Neural cell (in vitro differentiated cells): ENCODE data around the gene PSME3IP1. TPM values are rescaled to one million over a fixed set of nuclear protein-coding genes. Genes with fewer than 3 reads are reported as not detected.
"Not testable (repeated sequence)": the region's sequence is repeated elsewhere in the genome, so short reads cannot be mapped to it uniquely, and the experiment has no call there.

Experiments used
- H2AFZ ChIP-seq: fragments of 200-600, 300-800 bp; sonication (generic), shearing (Covaris generic); 2 replicates; pipeline ENCODE4 v1.6.0; 2014; ENCODE audit warnings: low read depth, mild to moderate bottlenecking, antibody characterized with exemption, low read length, moderate library complexity
- H3F3A ChIP-seq: fragments of 200-600 bp; shearing (Covaris generic); 2 replicates; pipeline ENCODE4 v1.6.1; 2016; ENCODE audit warnings: mild to moderate bottlenecking, moderate library complexity, mixed read lengths, antibody characterized with exemption, low read length; ENCODE audit not compliant: insufficient read depth, poor library complexity, severe bottlenecking
- H3K27ac ChIP-seq: fragments of 200-600, 300-800 bp; sonication (generic), shearing (Covaris generic); 2 replicates; pipeline ENCODE4 v1.5.1; 2014; ENCODE audit warnings: mild to moderate bottlenecking, low read length, moderate library complexity
- H3K27me3 ChIP-seq: fragments of 300-800, 200-600 bp; sonication (generic), shearing (Covaris generic); 2 replicates; pipeline ENCODE4 v1.6.0; 2014; ENCODE audit warnings: mild to moderate bottlenecking, low read depth, low read length, moderate library complexity; ENCODE audit not compliant: insufficient read depth
- H3K36me3 ChIP-seq: fragments of 300-800, 200-600 bp; sonication (generic), shearing (Covaris generic); 2 replicates; pipeline ENCODE4 v1.5.1; 2014; ENCODE audit warnings: mild to moderate bottlenecking, antibody characterized with exemption, low read length, moderate library complexity; ENCODE audit not compliant: insufficient read depth
- H3K4me2 ChIP-seq: fragments of 300-800, 200-600 bp; sonication (generic), shearing (Covaris generic); 2 replicates; pipeline ENCODE4 v1.6.0; 2014; ENCODE audit warnings: mild to moderate bottlenecking, low read length
- H3K4me3 ChIP-seq: fragments of 300-800, 200-600 bp; sonication (generic), shearing (Covaris generic); 2 replicates; pipeline ENCODE4 v1.5.1; 2014; ENCODE audit warnings: mild to moderate bottlenecking, low read length, moderate library complexity
- H3K79me2 ChIP-seq: fragments of 200-600 bp; shearing (Covaris generic); replicated peaks from 2 replicates; pipeline ENCODE4 v1.6.0; 2014; ENCODE audit warnings: mild to moderate bottlenecking, low read length, moderate library complexity; ENCODE audit not compliant: insufficient read depth
- H3K9ac ChIP-seq: fragments of 300-800, 200-600 bp; sonication (generic), shearing (Covaris generic); 2 replicates; pipeline ENCODE4 v1.6.1; 2016; ENCODE audit warnings: mild to moderate bottlenecking, low read length, mixed read lengths
- H3K9me2 ChIP-seq: fragments of 200-600 bp; shearing (Covaris generic); 2 replicates; pipeline ENCODE4 v1.6.1; 2016; ENCODE audit warnings: mild to moderate bottlenecking, low read length, mixed read lengths; ENCODE audit not compliant: insufficient read depth
- H3K9me3 ChIP-seq: fragments of 200-600, 300-800 bp; sonication (generic), shearing (Covaris generic); 2 replicates; pipeline ENCODE4 v1.6.1; 2016; ENCODE audit warnings: mild to moderate bottlenecking, mixed run types, low read length, moderate library complexity, mixed read lengths
- H4K20me1 ChIP-seq: fragments of 200-600 bp; shearing (Covaris generic); 2 replicates; pipeline ENCODE4 v1.6.1; 2016; ENCODE audit warnings: mild to moderate bottlenecking, mixed run types; ENCODE audit not compliant: insufficient read depth
- CTCF ChIP-seq: fragments of 450-650 bp; IDR thresholded peaks from 2 replicates; pipeline ENCODE4 v1.5.1; 2014; ENCODE audit warnings: antibody characterized with exemption, mild to moderate bottlenecking, moderate library complexity; ENCODE audit not compliant: poor library complexity, severe bottlenecking
- EP300 ChIP-seq: fragments of 450-650 bp; conservative IDR thresholded peaks from 2 replicates; pipeline ENCODE4 v1.6.1; 2014; ENCODE audit warnings: antibody characterized with exemption, mild to moderate bottlenecking, moderate library complexity; ENCODE audit not compliant: poor library complexity, severe bottlenecking
- EZH2 ChIP-seq: fragments of 200-600, 300-800 bp; shearing (Covaris generic), sonication (generic); IDR thresholded peaks from 2 replicates; pipeline ENCODE4 v1.6.1; 2014; ENCODE audit warnings: antibody characterized with exemption, low read length, borderline replicate concordance, mild to moderate bottlenecking; ENCODE audit not compliant: insufficient read depth, poor library complexity, severe bottlenecking
- MXI1 ChIP-seq: fragments of 450-650 bp; conservative IDR thresholded peaks from 2 replicates; pipeline ENCODE4 v1.6.1; 2014; ENCODE audit warnings: antibody characterized with exemption, mild to moderate bottlenecking; ENCODE audit not compliant: poor library complexity, severe bottlenecking
- POLR2AphosphoS5 ChIP-seq: IDR thresholded peaks from 2 replicates; pipeline ENCODE4 v1.6.1; 2012
- RAD21 ChIP-seq: fragments of 450-650 bp; conservative IDR thresholded peaks from 2 replicates; pipeline ENCODE4 v1.6.1; 2014; ENCODE audit warnings: antibody characterized with exemption, mild to moderate bottlenecking, moderate library complexity
- REST ChIP-seq: IDR thresholded peaks from 2 replicates; pipeline ENCODE4 v1.6.1; 2012; ENCODE audit warnings: borderline replicate concordance
- SMC3 ChIP-seq: fragments of 450-650 bp; conservative IDR thresholded peaks from 2 replicates; pipeline ENCODE4 v1.6.1; 2014; ENCODE audit warnings: antibody characterized with exemption, mild to moderate bottlenecking, moderate library complexity; ENCODE audit not compliant: poor library complexity
- TAF1 ChIP-seq: IDR thresholded peaks from 2 replicates; pipeline ENCODE4 v1.6.1; 2012; ENCODE audit warnings: low read depth
- polyA plus RNA-seq: library from polyadenylated mRNA; depleted of rRNA; stranded (reverse); fragments of >200 nt; gene quantifications from 2 replicates; pipeline ENCODE4 v1.2.3, GENCODE V29; 2014

Gene PSME3IP1
- polyA plus RNA-seq, 1 donor from 2014 or later = 167 TPM

- Histone ChIP-seq H3K27ac (no peak overlapping the region), H3F3A (no peaks in the 10 kb centered on the region), H3K27me3 (no peaks in the 10 kb centered on the region), H4K20me1 (no peaks in the 10 kb centered on the region), H3K9me2 (no peaks in the 10 kb centered on the region), H3K9ac (no peak overlapping the region), H3K4me3 (peak overlapping the region; percentile 88), H2AFZ (no peak overlapping the region), H3K36me3 (no peaks in the 10 kb centered on the region), H3K9me3 (no peaks in the 10 kb centered on the region), H3K4me2 (no peak overlapping the region), H3K79me2 (peaks cover 88% of the 10 kb centered on the region)
- TF ChIP-seq POLR2AphosphoS5 (no peak), TAF1 (no peak), RAD21 (no peak), REST (no peak), EZH2 (no peak), SMC3 (no peak)
Measured at GRCh38 chr16:57188711-57189002, 2.8 kb upstream of the PSME3IP1 start.

GRCh38 chr16:57187902-57188710, 2.3 kb upstream of the PSME3IP1 start:
- not testable (repeated sequence) for H2AFZ ChIP-seq, H3K36me3 ChIP-seq, H3F3A ChIP-seq, H3K9me2 ChIP-seq, H4K20me1 ChIP-seq, H3K27me3 ChIP-seq, H3K9me3 ChIP-seq
- Histone ChIP-seq H3K4me3 (peak overlapping the region; percentile 88), H3K27ac (peak overlapping the region; percentile 98), H3K9ac (peak overlapping the region; percentile 98), H3K4me2 (peak overlapping the region; percentile 94), H3K79me2 (peaks cover 88% of the 10 kb centered on the region)

- Histone ChIP-seq H2AFZ (peak overlapping the region; percentile 93), H3K27me3 (no peaks in the 10 kb centered on the region), H4K20me1 (no peaks in the 10 kb centered on the region), H3K9me2 (no peaks in the 10 kb centered on the region), H3F3A (no peaks in the 10 kb centered on the region), H3K27ac (peak overlapping the region; percentile 98), H3K79me2 (peaks cover 88% of the 10 kb centered on the region), H3K9ac (peak overlapping the region; percentile 98), H3K4me3 (peak overlapping the region; percentile 88), H3K36me3 (no peaks in the 10 kb centered on the region), H3K9me3 (no peaks in the 10 kb centered on the region), H3K4me2 (peak overlapping the region; percentile 94)
- no peak for TF ChIP-seq SMC3
- TF ChIP-seq TAF1 = no peak
- no peak for TF ChIP-seq CTCF
- TF ChIP-seq POLR2AphosphoS5 = no peak
- TF ChIP-seq EZH2 = no peak
- no peak for TF ChIP-seq REST
- TF ChIP-seq MXI1 = no peak
- TF ChIP-seq RAD21 = no peak
- TF ChIP-seq EP300 = no peak
Measured at GRCh38 chr16:57186872-57187854, 1.3 kb upstream of the PSME3IP1 start.
